ENCODE results near the gene CCPG1.
A peak's percentile ranks its signal among the peaks of the same experiment; 100 is the strongest.

Gene CCPG1

GRCh38 chr15:55343168-55343567 lies 65.0 kb downstream of the CCPG1 start:
- TF ChIP-seq CTCF (conservative IDR thresholded peaks at IDR 0.05; ENCODE audit: control insufficient read depth, insufficient read depth, low read depth, low read length): no peak
- DNase-seq (ENCODE audit: low read depth): no peak
- no peak overlapping the region for H3K4me3 ChIP-seq (ENCODE audit: control insufficient read depth, low read depth, low read length)

GRCh38 chr15:55337160-55337559 lies 71.0 kb downstream of the CCPG1 start:
- TF ChIP-seq CTCF (conservative IDR thresholded peaks at IDR 0.05; ENCODE audit: control insufficient read depth, insufficient read depth, low read depth, low read length): no peak
- H3K4me3 ChIP-seq (ENCODE audit: control insufficient read depth, low read depth, low read length): no peak overlapping the region
- no peak for DNase-seq (ENCODE audit: low read depth)

GRCh38 chr15:55334997-55335396 lies 73.2 kb downstream of the CCPG1 start:
- DNase-seq (ENCODE audit: low read depth): peak; percentile 46
- no peak for TF ChIP-seq CTCF (conservative IDR thresholded peaks at IDR 0.05; ENCODE audit: control insufficient read depth, insufficient read depth, low read depth, low read length)
- no peak overlapping the region for H3K4me3 ChIP-seq (ENCODE audit: control insufficient read depth, low read depth, low read length)

GRCh38 chr15:55334371-55334770 lies 73.8 kb downstream of the CCPG1 start:
- DNase-seq (ENCODE audit: low read depth): peak; percentile 4
- no peak overlapping the region for H3K4me3 ChIP-seq (ENCODE audit: control insufficient read depth, low read depth, low read length)
- no peak for TF ChIP-seq CTCF (conservative IDR thresholded peaks at IDR 0.05; ENCODE audit: control insufficient read depth, insufficient read depth, low read depth, low read length)

- no peak for DNase-seq (ENCODE audit: low read depth)
- no peak overlapping the region for H3K4me3 ChIP-seq (ENCODE audit: control insufficient read depth, low read depth, low read length)
- TF ChIP-seq CTCF (conservative IDR thresholded peaks at IDR 0.05; ENCODE audit: control insufficient read depth, insufficient read depth, low read depth, low read length): no peak
Measured at GRCh38 chr15:55327387-55327786, 80.8 kb downstream of the CCPG1 start.

- H3K4me3 ChIP-seq (ENCODE audit: control insufficient read depth, low read depth, low read length): no peak overlapping the region
- DNase-seq (ENCODE audit: low read depth): no peak
- TF ChIP-seq CTCF (conservative IDR thresholded peaks at IDR 0.05; ENCODE audit: control insufficient read depth, insufficient read depth, low read depth, low read length): no peak
Measured at GRCh38 chr15:55322467-55322866, 85.7 kb downstream of the CCPG1 start.

GRCh38 chr15:55320963-55321362 lies 87.2 kb downstream of the CCPG1 start:
- H3K4me3 ChIP-seq (ENCODE audit: control insufficient read depth, low read depth, low read length): no peak overlapping the region
- TF ChIP-seq CTCF (conservative IDR thresholded peaks at IDR 0.05; ENCODE audit: control insufficient read depth, insufficient read depth, low read depth, low read length): no peak
- DNase-seq (ENCODE audit: low read depth): no peak
